ENCODE measurements around the gene CDC26. TPM values are rescaled to one million over a fixed set of nuclear protein-coding genes. Genes with fewer than 3 reads are reported as not detected.

Gene CDC26
- total and polyA plus RNA-seq, 7 donors, result 33.8 to 74.5 (median 64.9) TPM

GRCh38 chr9:113219186-113219936 is 56.0 kb downstream of the CDC26 start:
- no peak for DNase-seq
- TF ChIP-seq POLR2A (IDR thresholded peaks at IDR 0.05) (no peak), POLR2AphosphoS5 (IDR thresholded peaks at IDR 0.05) (peak in 1 of 4 donors; percentile 17)
- H3K27me3 ChIP-seq, result no peaks in the 10 kb centered on the region
- peaks cover 0 to 46% (median 28%) of the 10 kb centered on the region in 4 donors for H3K4me1 ChIP-seq
- H3K9me3 ChIP-seq, result no peaks in the 10 kb centered on the region
- peak overlapping the region in 3 of 4 donors; percentile 1 to 86 (median 11) for H3K27ac ChIP-seq
- intact Hi-C loops (cut with DNase I), result no loop called here
- H3K36me3 ChIP-seq, result no peaks in the 10 kb centered on the region
- WGBS, 2 donors, result 52 to 80% methylated on average over 3 of the region's 3 CpGs
- peak overlapping the region in 2 of 4 donors; percentile 66 for H3K4me3 ChIP-seq

Other genes with a start within 250 kb of the CDC26 start
- gene ZFP37, start 218.8 kb downstream of the CDC26 start, total RNA-seq, result 1 to 10 TPM; 2.9 to 7.4 (median 4.4) TPM
- gene ZFP37, start 218.8 kb downstream of the CDC26 start, polyA plus RNA-seq, result under 1 TPM in 2 of 3 donors, not detected in 1; 0.60 to 0.99 TPM
- gene SLC31A2, start 124.6 kb downstream of the CDC26 start, total RNA-seq, result 10 to 100 TPM in 2 of 4 donors, 1 to 10 TPM in 2; 4.5 to 12.5 (median 7.7) TPM
- 10 to 100 TPM; 10.8 to 19.9 (median 13.0) TPM for gene SLC31A2, start 124.6 kb downstream of the CDC26 start, polyA plus RNA-seq
- gene FKBP15, start 54.3 kb downstream of the CDC26 start, total RNA-seq, result 10 to 100 TPM; 18.8 to 22.5 (median 20.9) TPM
- gene FKBP15, start 54.3 kb downstream of the CDC26 start, polyA plus RNA-seq, result 10 to 100 TPM in 1 of 3 donors, 1 to 10 TPM in 2; 7.2 to 16.5 (median 9.5) TPM
- gene SLC31A1, start 54.0 kb downstream of the CDC26 start, total RNA-seq, result 1 to 10 TPM; 7.1 to 9.6 (median 8.6) TPM
- 10 to 100 TPM in 2 of 3 donors, 1 to 10 TPM in 1; 4.2 to 28.0 (median 12.0) TPM for gene SLC31A1, start 54.0 kb downstream of the CDC26 start, polyA plus RNA-seq
- gene PRPF4, start 86 bp upstream of the CDC26 start, total RNA-seq, result 10 to 100 TPM; 12.7 to 21.4 (median 14.1) TPM
- 10 to 100 TPM in 1 of 3 donors, 1 to 10 TPM in 2; 7.9 to 15.5 (median 9.0) TPM for gene PRPF4, start 86 bp upstream of the CDC26 start, polyA plus RNA-seq
- not detected for gene RNF183, start 27.8 kb upstream of the CDC26 start, total RNA-seq
- gene RNF183, start 27.8 kb upstream of the CDC26 start, polyA plus RNA-seq, result 1 to 10 TPM in 1 of 3 donors, not detected in 2; 2.3 TPM
- 1 to 10 TPM; 1.8 to 3.9 (median 2.6) TPM for gene WDR31, start 64.7 kb upstream of the CDC26 start, total RNA-seq
- 1 to 10 TPM; 1.2 to 2.0 (median 1.8) TPM for gene WDR31, start 64.7 kb upstream of the CDC26 start, polyA plus RNA-seq
- gene BSPRY, start 74.0 kb upstream of the CDC26 start, total RNA-seq, result under 1 TPM; 0.27 to 0.66 (median 0.32) TPM
- 10 to 100 TPM; 14.4 to 23.6 (median 21.8) TPM for gene BSPRY, start 74.0 kb upstream of the CDC26 start, polyA plus RNA-seq
- gene HDHD3, start 101.4 kb upstream of the CDC26 start, total RNA-seq, result 10 to 100 TPM; 16.4 to 34.6 (median 25.6) TPM
- gene HDHD3, start 101.4 kb upstream of the CDC26 start, polyA plus RNA-seq, result 100 to 1,000 TPM; 113 to 158 (median 121) TPM
- 10 to 100 TPM; 14.8 to 31.0 (median 23.3) TPM for gene ALAD, start 125.7 kb upstream of the CDC26 start, total RNA-seq
- gene ALAD, start 125.7 kb upstream of the CDC26 start, polyA plus RNA-seq, result 10 to 100 TPM; 37.0 to 50.2 (median 47.4) TPM
- gene POLE3, start 135.1 kb upstream of the CDC26 start, total RNA-seq, result 10 to 100 TPM; 24.9 to 45.6 (median 39.1) TPM
- 10 to 100 TPM; 25.2 to 49.2 (median 27.0) TPM for gene POLE3, start 135.1 kb upstream of the CDC26 start, polyA plus RNA-seq
- gene C9orf43, start 135.2 kb upstream of the CDC26 start, total RNA-seq, result under 1 TPM in 3 of 4 donors, not detected in 1; 0.36 to 0.68 (median 0.55) TPM
- under 1 TPM in 2 of 3 donors, not detected in 1; 0.20 to 0.60 TPM for gene C9orf43, start 135.2 kb upstream of the CDC26 start, polyA plus RNA-seq
- gene RGS3, start 188.2 kb upstream of the CDC26 start, total RNA-seq, result 10 to 100 TPM; 26.9 to 50.7 (median 42.0) TPM
- gene RGS3, start 188.2 kb upstream of the CDC26 start, polyA plus RNA-seq, result 10 to 100 TPM; 32.4 to 43.6 (median 32.6) TPM